Adrenal gland (tissue), 5 donors: Measurements from ENCODE around the gene TRIOBP.

ENCODE experiments used
- CTCF ChIP-seq, 6 experiments: fragments of 450-650 bp in 4 of 6; fragments of 200-600 bp in 2 of 6; sonication (generic) in 1 of 6; IDR thresholded peaks; 1 replicate in 5 of 6; 2 replicates in 1 of 6; pipeline versions ENCODE4 v1.5.1 to v1.8.0; 2016 to 2021; ENCODE audit warnings: antibody characterized with exemption in 6 of 6, mild to moderate bottlenecking in 2 of 6, moderate library complexity in 1 of 6
- POLR2A ChIP-seq, 2 donors: fragments of 450-650 bp; IDR thresholded peaks; one replicate each; pipeline ENCODE4 v1.6.1; 2017; ENCODE audit warnings: antibody characterized with exemption in 2 of 2, mild to moderate bottlenecking in 2 of 2, moderate library complexity in 1 of 2
- donor health status: DM: no; HTN: no; CAD: no.

GRCh38 chr22:37684803-37685615 is 11.8 kb upstream of the TRIOBP start:
- TF ChIP-seq CTCF (IDR thresholded peaks at IDR 0.05) (no peak), POLR2A (IDR thresholded peaks at IDR 0.05) (no peak)
